GM23338 (cell line): ENCODE results near the gene MED7.

Experiments
- CREB1 ChIP-seq: fragments of 250-450 bp; sonication (Bioruptor Pico); IDR thresholded peaks from 2 replicates; pipeline ENCODE4 v1.5.0; 2020; ENCODE audit warnings: low read depth, mild to moderate bottlenecking, moderate library complexity
- CTCF ChIP-seq, 2 experiments: fragments of 200-600 bp in 1 of 2; sonication (generic) in 1 of 2; conservative IDR thresholded peaks; 2 replicates each; pipeline versions ENCODE4 v1.5.1 to v1.6.1; 2016 to 2017; ENCODE audit warnings: antibody characterized with exemption in 2 of 2, low read depth in 2 of 2, mild to moderate bottlenecking in 2 of 2, moderate library complexity in 1 of 2
- ETS1 ChIP-seq: IDR thresholded peaks from 2 replicates; pipeline ENCODE4 v1.6.1; 2016; ENCODE audit warnings: antibody characterized with exemption
- EZH2 ChIP-seq: fragments of 200-600 bp; sonication (generic); IDR thresholded peaks from one replicate; pipeline ENCODE4 v1.8.0; 2017; ENCODE audit warnings: antibody characterized with exemption, mild to moderate bottlenecking, low read depth; ENCODE audit not compliant: unreplicated experiment
- EZH2phosphoT487 ChIP-seq: fragments of 200-600 bp; sonication (generic); IDR thresholded peaks from one replicate; pipeline ENCODE4 v1.8.1; 2018; ENCODE audit warnings: antibody characterized with exemption; ENCODE audit not compliant: unreplicated experiment
- JUNB ChIP-seq: IDR thresholded peaks from one replicate; pipeline ENCODE4 v1.6.1; 2016; ENCODE audit warnings: antibody characterized with exemption; ENCODE audit not compliant: unreplicated experiment
- NANOG ChIP-seq: IDR thresholded peaks from 2 replicates; pipeline ENCODE4 v1.6.1; 2016; ENCODE audit warnings: antibody characterized with exemption, borderline replicate concordance
- POLR2AphosphoS5 ChIP-seq: IDR thresholded peaks from 2 replicates; pipeline ENCODE4 v1.6.1; 2016; ENCODE audit warnings: antibody characterized with exemption, low read depth
- REST ChIP-seq: IDR thresholded peaks from one replicate; pipeline ENCODE4 v1.6.1; 2018; ENCODE audit warnings: antibody characterized with exemption; ENCODE audit not compliant: unreplicated experiment
- STAT1 ChIP-seq: IDR thresholded peaks from one replicate; pipeline ENCODE4 v1.6.1; 2016; ENCODE audit warnings: antibody characterized with exemption; ENCODE audit not compliant: unreplicated experiment

GRCh38 chr5:157166214-157167213 is 23.8 kb upstream of the MED7 start, which contains the start of gene GARIN3:
- TF ChIP-seq CTCF (conservative IDR thresholded peaks at IDR 0.05; ENCODE audit: low read depth in 2 of 2) (no peak), REST (no peak), POLR2AphosphoS5 (no peak), EZH2 (no peak), STAT1 (no peak), CREB1 (CRISPR knock-in tag) (no peak), EZH2phosphoT487 (no peak), NANOG (no peak), JUNB (no peak), ETS1 (no peak)
